Right lobe of liver (tissue), 4 donors: ENCODE results near the gene CHERP.

Source experiments
- CTCF ChIP-seq, 4 donors: fragments of 200-600 bp in 3 of 4; fragments of 450-650 bp in 1 of 4; IDR thresholded peaks; one replicate each; pipeline versions ENCODE4 v1.5.1 to v1.8.0; 2016 to 2022; ENCODE audit warnings: antibody characterized with exemption in 4 of 4, mild to moderate bottlenecking in 2 of 4
- POLR2A ChIP-seq: fragments of 450-650 bp; IDR thresholded peaks from one replicate; pipeline ENCODE4 v1.6.1; 2017; ENCODE audit warnings: antibody characterized with exemption, mild to moderate bottlenecking
- donor health status: DM: no; HTN: no; CAD: no.
- donor health status: DM: no; HTN: no; CAD: no.
- donor health status: DM: no; HTN: yes; CAD: no.

GRCh38 chr19:16506961-16507360 lies 35.3 kb downstream of the CHERP start:
- TF ChIP-seq CTCF (IDR thresholded peaks at IDR 0.05) (no peak), POLR2A (no peak)
